HepG2 (cell line): ENCODE results near the gene SPINT3. TPM values are rescaled to one million over a fixed set of nuclear protein-coding genes. Genes with fewer than 3 reads are reported as not detected.

Experiments used
- ATAC-seq: fragments of 200-7000 bp; cut with Tn5 transposase; 3 replicates; pipeline ENCODE4 v1.9.1; 2020; ENCODE audit warnings: mild to moderate bottlenecking, moderate library complexity
- BruUV-seq: library from RNA; stranded (reverse); fragments of 400-500 nt; replicated peaks from 2 replicates; lab custom pipeline; 2021; lab: Mats Ljungman, UMichigan
- CTCF ChIA-PET: fragments of 300-600 bp; formaldehyde crosslinking; extraction: SDS; loops from one replicate; lab custom pipeline; 2021; ENCODE audit warnings: low total read pairs, inconsistent platforms, low intra/inter-chr PET ratio; lab: Yijun Ruan, JAX
- POLR2A ChIA-PET: fragments of 350-600 bp; sonication (Branson Sonifier 250); formaldehyde crosslinking; loops from one replicate; lab custom pipeline; 2020; ENCODE audit warnings: antibody characterized with exemption, inconsistent platforms; lab: Yijun Ruan, JAX
- DNase-seq: peaks from one replicate; pipeline ENCODE4 v3.0.0-alpha.2; 2015; ENCODE audit warnings: low spot score
- FAIRE-seq: peaks from 3 replicates; lab custom pipeline; 2011; peaks lifted over from hg19 to GRCh38; lab: Jason Lieb, UNC
- H2AFZ ChIP-seq: one replicate; pipeline ENCODE4 v1.6.1; 2011; ENCODE audit warnings: low read length, inconsistent platforms
- H3K27ac ChIP-seq: fragments of 300-600 bp; 3 replicates; pipeline ENCODE4 v1.8.0; 2011; ENCODE audit warnings: mixed run types, mild to moderate bottlenecking, mixed read lengths, low read length, inconsistent platforms; ENCODE audit not compliant: insufficient read depth; ENCODE audit errors: extremely low read length
- H3K27me3 ChIP-seq, 2 experiments: fragments of 200-600 bp in 1 of 2; 2 replicates in 1 of 2; 3 replicates in 1 of 2; pipeline versions ENCODE4 v1.6.0 to v1.8.0; 2011; ENCODE audit warnings: low read length in 2 of 2, mild to moderate bottlenecking in 2 of 2, moderate library complexity in 2 of 2, inconsistent platforms in 1 of 2; ENCODE audit not compliant: insufficient read depth in 2 of 2, control insufficient read depth in 1 of 2
- H3K36me3 ChIP-seq, 2 experiments: fragments of 200-600 bp in 1 of 2; replicated peaks in 1 of 2; 2 replicates in 1 of 2; 3 replicates in 1 of 2; pipeline versions ENCODE4 v1.5.1 to v1.8.0; 2011; ENCODE audit warnings: low read length in 2 of 2, inconsistent platforms in 1 of 2; ENCODE audit not compliant: insufficient read depth in 2 of 2, control insufficient read depth in 1 of 2
- H3K4me1 ChIP-seq: 2 replicates; pipeline ENCODE4 v1.5.1; 2012; ENCODE audit warnings: low read length, inconsistent platforms; ENCODE audit not compliant: insufficient read depth
- H3K4me2 ChIP-seq: 2 replicates; pipeline ENCODE4 v1.6.0; 2011; ENCODE audit warnings: low read depth, low read length, inconsistent platforms
- H3K4me3 ChIP-seq, 3 experiments: fragments of 200-600 bp in 1 of 3; sonication (generic), shearing (Covaris generic) in 1 of 3; replicated peaks in 1 of 3; 2 replicates each; pipeline ENCODE4 v1.5.1; 2011 to 2016; ENCODE audit warnings: low read length in 3 of 3, inconsistent platforms in 2 of 3, low read depth in 2 of 3, mild to moderate bottlenecking in 2 of 3, control low read depth in 1 of 3, mixed read lengths in 1 of 3; ENCODE audit not compliant: insufficient read depth in 1 of 3
- H3K79me2 ChIP-seq: one replicate; pipeline ENCODE4 v1.6.1; 2011; ENCODE audit warnings: low read length, inconsistent platforms; ENCODE audit not compliant: insufficient read depth
- H3K9ac ChIP-seq: 2 replicates; pipeline ENCODE4 v1.6.0; 2011; ENCODE audit warnings: mild to moderate bottlenecking, low read depth, low read length, inconsistent platforms; ENCODE audit not compliant: insufficient read depth
- H3K9me3 ChIP-seq: 2 replicates; pipeline ENCODE4 v1.5.1; 2012; ENCODE audit warnings: mild to moderate bottlenecking, low read length
- H4K20me1 ChIP-seq: 2 replicates; pipeline ENCODE4 v1.6.0; 2011; ENCODE audit warnings: inconsistent platforms, mild to moderate bottlenecking, low read length, moderate library complexity; ENCODE audit not compliant: insufficient read depth
- CBX2 ChIP-seq, 2 experiments: fragments of 200-600 bp in 1 of 2; sonication (generic); formaldehyde crosslinking in 1 of 2; IDR thresholded peaks; 2 replicates each; pipeline versions ENCODE4 v1.7.0 to v1.8.1; 2018 to 2022; ENCODE audit warnings: low read depth in 2 of 2, low read length in 1 of 2, mild to moderate bottlenecking in 1 of 2, missing genetic modification reagents in 1 of 2
- CEBPB ChIP-seq: IDR thresholded peaks from 2 replicates; pipeline ENCODE4 v1.6.1; 2011; ENCODE audit warnings: low read depth, low read length, improper control_type of control experiment, borderline replicate concordance
- MTF2 ChIP-seq: sonication (generic); formaldehyde crosslinking; IDR thresholded peaks from 2 replicates; pipeline ENCODE4 v1.5.0; 2020; ENCODE audit warnings: missing genetic modification reagents, borderline replicate concordance
- MXI1 ChIP-seq: IDR thresholded peaks from 3 replicates; pipeline ENCODE4 v1.6.1; 2012; ENCODE audit warnings: low read depth, low read length, inconsistent platforms, borderline replicate concordance
- PCBP1 ChIP-seq: fragments of 200-400 bp; formaldehyde crosslinking; IDR thresholded peaks from 2 replicates; pipeline ENCODE4 v1.6.1; 2017; ENCODE audit warnings: mild to moderate bottlenecking, low read depth, low read length, borderline replicate concordance
- RBM39 ChIP-seq: fragments of 200-400 bp; formaldehyde crosslinking; IDR thresholded peaks from one replicate; pipeline ENCODE4 v1.6.1; 2018; ENCODE audit warnings: antibody characterized with exemption, mild to moderate bottlenecking, low read depth, low read length; ENCODE audit not compliant: poor library complexity, severe bottlenecking
- SIN3B ChIP-seq: fragments of 150-350 bp; IDR thresholded peaks from 2 replicates; pipeline ENCODE4 v1.6.1; 2014; ENCODE audit warnings: low read length
- ZFY ChIP-seq: sonication (generic); formaldehyde crosslinking; IDR thresholded peaks from 2 replicates; pipeline ENCODE4 v1.4.0; 2020; ENCODE audit warnings: missing genetic modification reagents
- ZNF121 ChIP-seq: sonication (generic); formaldehyde crosslinking; IDR thresholded peaks from 2 replicates; pipeline ENCODE4 v1.5.0; 2020; ENCODE audit warnings: mild to moderate bottlenecking, missing genetic modification reagents
- ZNF724P ChIP-seq: sonication (generic); formaldehyde crosslinking; IDR thresholded peaks from 2 replicates; pipeline ENCODE4 v1.8.0; 2022; ENCODE audit warnings: missing genetic modification reagents, borderline replicate concordance
- ZNF776 ChIP-seq: sonication (generic); formaldehyde crosslinking; IDR thresholded peaks from 2 replicates; pipeline ENCODE4 v1.4.0; 2020; ENCODE audit warnings: mild to moderate bottlenecking, missing genetic modification reagents
- WGBS: methylation state at CpG from one replicate; pipeline ENCODE4 v1.1.6; 2017; ENCODE audit warnings: low lambda C conversion rate; 5-methylcytosine and 5-hydroxymethylcytosine counted together
- in situ Hi-C: cut with HindIII; loops from 2 replicates; pipeline ENCODE4 v1.10.0; 2017; ENCODE audit warnings: low pct_unique_long_range_greater_than_20kb; ENCODE audit not compliant: extremely low pct_ligation_motif_present
- intact Hi-C: fragments of 100-400 bp; cut with micrococcal nuclease; formaldehyde crosslinking; loops from one replicate; pipeline ENCODE4 v1.10.0; 2022; ENCODE audit not compliant: unreplicated experiment
- polyA plus RNA-seq, 8 experiments: library from polyadenylated mRNA; depleted of rRNA in 3 of 8; stranded (reverse) in 7 of 8; unstranded in 1 of 8; fragments of >200 nt; fragmentation: Illumina TruSeq in 4 of 8; extraction: Trizol in 4 of 8; gene quantifications; 2 replicates each; pipeline versions ENCODE4 v1.2.1 to v1.2.3, GENCODE V29; 2011 to 2016; ENCODE audit warnings: low read depth in 4 of 8, missing spikeins in 1 of 8, mixed read lengths in 1 of 8; ENCODE audit not compliant: insufficient read depth in 1 of 8
- total RNA-seq, 5 experiments: library from RNA; depleted of rRNA; stranded (reverse); fragments of >200 nt; fragmentation: Illumina TruSeq; extraction: Trizol; gene quantifications; 2 replicates each; pipeline ENCODE4 v1.2.3, GENCODE V29; 2016; ENCODE audit warnings: low read depth in 1 of 5
- TF ChIP-seq, protein P1 (sequence below): sonication (generic); formaldehyde crosslinking; IDR thresholded peaks from 2 replicates; pipeline ENCODE4 v1.5.1; 2020; ENCODE audit warnings: mild to moderate bottlenecking, moderate library complexity, missing genetic modification reagents
- TF ChIP-seq, protein P2 (sequence below): sonication (generic); formaldehyde crosslinking; IDR thresholded peaks from 2 replicates; pipeline ENCODE4 v1.9.0; 2022; ENCODE audit warnings: missing genetic modification reagents, mild to moderate bottlenecking, borderline replicate concordance
- TF ChIP-seq, protein P3 (sequence below): sonication (generic); formaldehyde crosslinking; IDR thresholded peaks from 2 replicates; pipeline ENCODE4 v1.4.0; 2020; ENCODE audit warnings: missing genetic modification reagents

The SPINT3 gene
- total and polyA plus RNA-seq, 2 of the 13 experiments (the other 11 are each of a cell fraction or from before 2014, with no cell fraction given): not detected

DNA sequence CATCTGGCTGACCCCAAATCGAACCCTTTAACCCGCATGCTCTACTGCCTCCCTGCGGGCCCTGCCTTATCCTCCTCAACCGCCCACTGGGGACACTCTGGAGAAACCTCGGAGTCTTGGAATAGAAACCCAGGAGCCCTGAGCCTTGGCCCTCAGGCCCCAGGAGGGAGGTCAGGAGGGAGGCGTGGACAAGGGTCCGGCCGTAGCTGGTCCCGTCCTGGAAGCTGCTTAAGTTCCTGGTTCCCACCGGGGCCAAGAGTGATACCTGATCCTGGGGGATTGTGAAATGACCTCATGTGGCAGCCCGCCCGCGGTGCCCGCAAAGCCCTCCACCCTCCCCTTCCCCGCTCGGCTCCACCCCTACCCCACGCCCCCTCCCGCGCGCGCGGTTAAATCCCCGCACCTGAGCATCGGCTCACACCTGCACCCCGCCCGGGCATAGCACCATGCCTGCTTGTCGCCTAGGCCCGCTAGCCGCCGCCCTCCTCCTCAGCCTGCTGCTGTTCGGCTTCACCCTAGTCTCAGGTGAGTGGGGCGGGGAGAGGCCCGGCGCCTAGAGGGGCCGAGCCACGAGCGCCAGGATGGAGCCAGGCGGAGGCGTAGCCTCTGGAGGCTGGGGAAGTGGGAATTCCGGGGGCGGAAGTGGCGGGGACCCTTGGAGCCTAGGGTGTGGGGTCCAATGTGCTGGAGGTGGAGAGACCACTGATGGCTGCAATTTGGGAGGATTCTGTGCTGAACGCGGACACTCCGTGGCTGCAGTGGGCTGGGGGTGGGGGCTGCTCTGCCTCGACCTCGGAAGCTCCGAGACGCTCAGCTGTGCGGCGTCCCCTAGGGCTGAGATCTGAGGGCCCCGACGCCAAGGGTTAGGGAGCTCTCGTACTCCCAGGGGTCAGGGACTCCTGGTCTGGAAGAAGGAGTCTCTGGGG, 45.8 kb downstream of the SPINT3 start, which contains the start of gene WFDC2:
Gene WFDC2 (plus strand): TSS at position 418 of the 926 bp plus-strand sequence. CDS start 29 bp downstream, at position 447.
- ChIA-PET CTCF (no interaction called here), POLR2A (no interaction called here)
- Histone ChIP-seq H4K20me1 (no peaks in the 10 kb centered on the region), H2AFZ (no peak within 1 kb of the TSS), H3K9me3 (no peaks in the 10 kb centered on the region), H3K27ac (no peak within 1 kb of the TSS), H3K79me2 (no peaks in the 10 kb centered on the region), H3K9ac (peak within 1 kb of the TSS; percentile 5; the same call in 1 of the 2 replicates), H3K36me3 (no peaks in the 10 kb centered on the region), H3K4me3 (peak within 1 kb of the TSS; percentile 32 to 73 (median 50)), H3K27me3 (peaks cover 18 to 43% of the 10 kb centered on the region in 2 experiments), H3K4me2 (peak within 1 kb of the TSS; percentile 69), H3K4me1 (peaks cover 34% of the 10 kb centered on the region)
- in situ Hi-C loops (no loop called here), intact Hi-C loops (no loop called here)
- BruUV-seq: no TSS peak
- ATAC-seq (peak; percentile 61), DNase-seq (no peak), FAIRE-seq (no peak)
- WGBS: 22% methylated on average over 52 of the region's 54 CpGs
- TF ChIP-seq, protein P1, sequence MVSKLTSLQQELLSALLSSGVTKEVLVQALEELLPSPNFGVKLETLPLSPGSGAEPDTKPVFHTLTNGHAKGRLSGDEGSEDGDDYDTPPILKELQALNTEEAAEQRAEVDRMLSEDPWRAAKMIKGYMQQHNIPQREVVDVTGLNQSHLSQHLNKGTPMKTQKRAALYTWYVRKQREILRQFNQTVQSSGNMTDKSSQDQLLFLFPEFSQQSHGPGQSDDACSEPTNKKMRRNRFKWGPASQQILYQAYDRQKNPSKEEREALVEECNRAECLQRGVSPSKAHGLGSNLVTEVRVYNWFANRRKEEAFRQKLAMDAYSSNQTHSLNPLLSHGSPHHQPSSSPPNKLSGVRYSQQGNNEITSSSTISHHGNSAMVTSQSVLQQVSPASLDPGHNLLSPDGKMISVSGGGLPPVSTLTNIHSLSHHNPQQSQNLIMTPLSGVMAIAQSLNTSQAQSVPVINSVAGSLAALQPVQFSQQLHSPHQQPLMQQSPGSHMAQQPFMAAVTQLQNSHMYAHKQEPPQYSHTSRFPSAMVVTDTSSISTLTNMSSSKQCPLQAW (CRISPR knock-in tag): 0 out of 2 replicates have a peak, but pooled peaks have one; percentile 20
- TF ChIP-seq MTF2 (CRISPR knock-in tag) (peak; percentile 82; the same call in 1 of the 2 replicates), MXI1 (no peak), CBX2 (IDR thresholded peaks at IDR 0.05; ENCODE audit: low read depth, low read length) (no peak), CBX2 (CRISPR knock-in tag; IDR thresholded peaks at IDR 0.05; ENCODE audit: low read depth) (peak; percentile 83; the same call in 1 of the 2 replicates), ZNF121 (no peak), ZFY (0 out of 2 replicates have a peak, but pooled peaks have one; percentile 12), CEBPB (0 out of 2 replicates have a peak, but pooled peaks have one; percentile 24), RBM39 (peak; percentile 53), SIN3B (no peak), PCBP1 (0 out of 2 replicates have a peak, but pooled peaks have one; percentile 19), ZNF724P (CRISPR knock-in tag) (peak; percentile 77; the same call in 1 of the 2 replicates), ZNF776 (CRISPR knock-in tag) (peak; percentile 16; the same call in 1 of the 2 replicates)
- TF ChIP-seq, protein P2, sequence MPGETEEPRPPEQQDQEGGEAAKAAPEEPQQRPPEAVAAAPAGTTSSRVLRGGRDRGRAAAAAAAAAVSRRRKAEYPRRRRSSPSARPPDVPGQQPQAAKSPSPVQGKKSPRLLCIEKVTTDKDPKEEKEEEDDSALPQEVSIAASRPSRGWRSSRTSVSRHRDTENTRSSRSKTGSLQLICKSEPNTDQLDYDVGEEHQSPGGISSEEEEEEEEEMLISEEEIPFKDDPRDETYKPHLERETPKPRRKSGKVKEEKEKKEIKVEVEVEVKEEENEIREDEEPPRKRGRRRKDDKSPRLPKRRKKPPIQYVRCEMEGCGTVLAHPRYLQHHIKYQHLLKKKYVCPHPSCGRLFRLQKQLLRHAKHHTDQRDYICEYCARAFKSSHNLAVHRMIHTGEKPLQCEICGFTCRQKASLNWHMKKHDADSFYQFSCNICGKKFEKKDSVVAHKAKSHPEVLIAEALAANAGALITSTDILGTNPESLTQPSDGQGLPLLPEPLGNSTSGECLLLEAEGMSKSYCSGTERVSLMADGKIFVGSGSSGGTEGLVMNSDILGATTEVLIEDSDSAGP (CRISPR knock-in tag): 0 out of 2 replicates have a peak, but pooled peaks have one; percentile 31
- TF ChIP-seq, protein P3, sequence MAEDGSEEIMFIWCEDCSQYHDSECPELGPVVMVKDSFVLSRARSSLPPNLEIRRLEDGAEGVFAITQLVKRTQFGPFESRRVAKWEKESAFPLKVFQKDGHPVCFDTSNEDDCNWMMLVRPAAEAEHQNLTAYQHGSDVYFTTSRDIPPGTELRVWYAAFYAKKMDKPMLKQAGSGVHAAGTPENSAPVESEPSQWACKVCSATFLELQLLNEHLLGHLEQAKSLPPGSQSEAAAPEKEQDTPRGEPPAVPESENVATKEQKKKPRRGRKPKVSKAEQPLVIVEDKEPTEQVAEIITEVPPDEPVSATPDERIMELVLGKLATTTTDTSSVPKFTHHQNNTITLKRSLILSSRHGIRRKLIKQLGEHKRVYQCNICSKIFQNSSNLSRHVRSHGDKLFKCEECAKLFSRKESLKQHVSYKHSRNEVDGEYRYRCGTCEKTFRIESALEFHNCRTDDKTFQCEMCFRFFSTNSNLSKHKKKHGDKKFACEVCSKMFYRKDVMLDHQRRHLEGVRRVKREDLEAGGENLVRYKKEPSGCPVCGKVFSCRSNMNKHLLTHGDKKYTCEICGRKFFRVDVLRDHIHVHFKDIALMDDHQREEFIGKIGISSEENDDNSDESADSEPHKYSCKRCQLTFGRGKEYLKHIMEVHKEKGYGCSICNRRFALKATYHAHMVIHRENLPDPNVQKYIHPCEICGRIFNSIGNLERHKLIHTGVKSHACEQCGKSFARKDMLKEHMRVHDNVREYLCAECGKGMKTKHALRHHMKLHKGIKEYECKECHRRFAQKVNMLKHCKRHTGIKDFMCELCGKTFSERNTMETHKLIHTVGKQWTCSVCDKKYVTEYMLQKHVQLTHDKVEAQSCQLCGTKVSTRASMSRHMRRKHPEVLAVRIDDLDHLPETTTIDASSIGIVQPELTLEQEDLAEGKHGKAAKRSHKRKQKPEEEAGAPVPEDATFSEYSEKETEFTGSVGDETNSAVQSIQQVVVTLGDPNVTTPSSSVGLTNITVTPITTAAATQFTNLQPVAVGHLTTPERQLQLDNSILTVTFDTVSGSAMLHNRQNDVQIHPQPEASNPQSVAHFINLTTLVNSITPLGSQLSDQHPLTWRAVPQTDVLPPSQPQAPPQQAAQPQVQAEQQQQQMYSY (CRISPR knock-in tag): no peak
